Common myeloid progenitor, CD34-positive (primary cell): ENCODE data around the gene SFPQ.
A peak's percentile ranks its signal among the peaks of the same experiment; 100 is the strongest.

Experiments used
- CTCF ChIA-PET: fragments of 350-600 bp; sonication (Branson Sonifier 250); formaldehyde crosslinking; loops from one replicate; lab custom pipeline; 2021; ENCODE audit warnings: antibody characterized with exemption; lab: Charles Lee
- POLR2A ChIA-PET: fragments of 350-600 bp; sonication (Branson Sonifier 250); formaldehyde crosslinking; loops from one replicate; lab custom pipeline; 2021; ENCODE audit warnings: antibody characterized with exemption; lab: Charles Lee
- DNase-seq, 3 donors: peaks; one replicate each; pipeline versions ENCODE4 v3.0.0 to v3.0.0-alpha.2; 2013
- H3K27ac ChIP-seq, 2 experiments: 1 replicate in 1 of 2; 2 replicates in 1 of 2; pipeline ENCODE4 v1.7.0; 2013; ENCODE audit warnings: inconsistent platforms in 2 of 2, low read length in 2 of 2, mild to moderate bottlenecking in 2 of 2, low read depth in 1 of 2, moderate library complexity in 1 of 2; ENCODE audit not compliant: severe bottlenecking in 2 of 2, insufficient read depth in 1 of 2, poor library complexity in 1 of 2
- H3K27me3 ChIP-seq, 5 experiments: replicated peaks in 2 of 5; 1 replicate in 3 of 5; 2 replicates in 2 of 5; pipeline versions ENCODE4 v1.6.1 to v1.7.0; 2013; ENCODE audit warnings: low read length in 4 of 5, mild to moderate bottlenecking in 2 of 5, moderate library complexity in 2 of 5, inconsistent platforms in 1 of 5; ENCODE audit not compliant: insufficient read depth in 5 of 5, control insufficient read depth in 4 of 5
- H3K36me3 ChIP-seq, 4 experiments: 1 replicate in 2 of 4; 2 replicates in 2 of 4; pipeline versions ENCODE4 v1.6.1 to v1.7.0; 2013; ENCODE audit warnings: low read length in 3 of 4, control low read depth in 1 of 4, mild to moderate bottlenecking in 1 of 4; ENCODE audit not compliant: control insufficient read depth in 4 of 4, insufficient read depth in 4 of 4
- H3K4me1 ChIP-seq, 4 experiments: 1 replicate in 3 of 4; 2 replicates in 1 of 4; pipeline versions ENCODE4 v1.6.1 to v1.7.1; 2013; ENCODE audit warnings: low read length in 3 of 4, mild to moderate bottlenecking in 3 of 4, control low read depth in 1 of 4, inconsistent platforms in 1 of 4, moderate library complexity in 1 of 4; ENCODE audit not compliant: control insufficient read depth in 4 of 4, insufficient read depth in 4 of 4; ENCODE audit errors: control extremely low read depth in 1 of 4
- H3K4me3 ChIP-seq, 7 experiments: 1 replicate in 4 of 7; 2 replicates in 3 of 7; pipeline versions ENCODE4 v1.5.1 to v1.7.0; 2013; ENCODE audit warnings: mild to moderate bottlenecking in 7 of 7, low read length in 6 of 7, moderate library complexity in 6 of 7, inconsistent platforms in 2 of 7, low read depth in 2 of 7, control low read depth in 1 of 7; ENCODE audit not compliant: insufficient read depth in 4 of 7, control insufficient read depth in 1 of 7; ENCODE audit errors: extremely low read depth in 1 of 7
- H3K9me3 ChIP-seq, 5 experiments: 1 replicate in 4 of 5; 2 replicates in 1 of 5; pipeline versions ENCODE4 v1.6.1 to v1.7.1; 2013; ENCODE audit warnings: low read length in 4 of 5, mild to moderate bottlenecking in 2 of 5, inconsistent platforms in 1 of 5, low read depth in 1 of 5, moderate library complexity in 1 of 5; ENCODE audit not compliant: control insufficient read depth in 4 of 5, insufficient read depth in 2 of 5; ENCODE audit errors: control extremely low read depth in 1 of 5
- WGBS: methylation state at CpG from one replicate; pipeline ENCODE4 v1.1.5; 2013; ENCODE audit not compliant: insufficient coverage; 5-methylcytosine and 5-hydroxymethylcytosine counted together

Gene SFPQ

DNA sequence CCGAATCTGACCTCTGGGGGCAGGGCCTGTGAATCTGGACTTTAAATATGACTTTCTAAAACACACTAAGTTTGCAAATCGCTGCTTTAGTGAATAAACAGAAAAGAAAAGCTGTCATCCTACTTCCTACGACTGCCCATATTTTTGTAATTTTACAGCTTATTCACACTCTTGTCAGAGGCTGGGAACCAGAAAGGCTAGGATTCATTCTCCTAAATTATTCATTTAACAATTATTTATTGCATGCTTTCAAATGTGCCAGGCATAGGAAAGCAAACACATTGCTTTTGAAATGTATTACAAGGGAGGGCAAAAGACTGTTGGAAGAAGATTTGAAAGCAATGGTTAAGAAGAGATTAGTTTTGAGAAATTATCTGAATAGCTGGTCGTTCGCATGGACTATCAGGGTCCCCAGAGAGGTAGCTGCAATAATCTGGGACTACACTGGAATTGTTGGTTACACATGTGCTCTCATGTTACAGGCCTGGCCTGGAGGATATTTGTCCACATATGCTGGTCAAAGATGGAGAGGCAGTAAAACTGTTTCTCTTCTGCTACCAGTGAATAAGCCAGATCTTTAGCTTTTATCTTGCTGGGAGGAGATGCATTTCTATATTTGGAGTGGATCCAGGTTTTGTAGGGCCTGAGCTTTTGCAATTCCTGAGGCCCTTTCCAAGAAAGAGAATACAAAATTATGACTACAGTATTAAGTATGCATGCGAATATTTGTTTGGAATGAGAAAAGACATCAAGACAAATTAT, 29.6 kb upstream of the SFPQ start:
- DNase-seq: no peak
- no peak overlapping the region for H3K4me3 ChIP-seq
- WGBS: 79% methylated on average over 5 of the region's 6 CpGs
- POLR2A ChIA-PET: interaction anchor here (0.6 kb wide), 1 partner anchor 9 kb away, joined by 3 read pairs; no protein-coding TSS in a partner anchor
- CTCF ChIA-PET: interaction anchor here (0.6 to 1.0 kb wide), 5 partner anchors 10 to 77 kb away, joined by 3 to 4 read pairs (median 3); no protein-coding TSS in a partner anchor
- H3K36me3 ChIP-seq: no peaks in the 10 kb centered on the region
- no peaks in the 10 kb centered on the region for H3K9me3 ChIP-seq
- no peak overlapping the region for H3K27ac ChIP-seq
- H3K4me1 ChIP-seq: no peaks in the 10 kb centered on the region
- no peaks in the 10 kb centered on the region for H3K27me3 ChIP-seq

- peak; percentile 22 to 60 (median 55) for DNase-seq
- ChIA-PET CTCF (interaction anchor here (1.0 kb wide), 2 partner anchors 15 to 47 kb away, joined by 3 read pairs; partner anchors contain the start of gene ZMYM4), POLR2A (no interaction called here)
- WGBS: 40% methylated on average over 2 of the region's 2 CpGs
- Histone ChIP-seq H3K27me3 (no peaks in the 10 kb centered on the region), H3K9me3 (no peaks in the 10 kb centered on the region), H3K4me3 (no peak overlapping the region), H3K4me1 (no peaks in the 10 kb centered on the region), H3K36me3 (no peaks in the 10 kb centered on the region), H3K27ac (no peak overlapping the region)
These were observed 28.0 kb upstream of the SFPQ start for GRCh38 chr1:35220976-35221375.

- ChIA-PET POLR2A (interaction anchor here (0.6 to 0.7 kb wide), 2 partner anchors 305 to 1045 kb away, joined by 4 to 5 read pairs; no protein-coding TSS in a partner anchor), CTCF (interaction anchor here (0.6 kb wide), 1 partner anchor 84 kb away, joined by 3 read pairs; no protein-coding TSS in a partner anchor)
- Histone ChIP-seq H3K27me3 (no peaks in the 10 kb centered on the region), H3K36me3 (no peaks in the 10 kb centered on the region), H3K4me1 (no peaks in the 10 kb centered on the region), H3K4me3 (no peak overlapping the region), H3K9me3 (peaks cover 0 to 2% (median 0%) of the 10 kb centered on the region in 5 experiments), H3K27ac (no peak overlapping the region)
- no peak for DNase-seq
- WGBS: 100% methylated on average over 2 of the region's 3 CpGs
These were observed 22.4 kb upstream of the SFPQ start for GRCh38 chr1:35215346-35215745.

GRCh38 chr1:35211120-35211414, 18.1 kb upstream of the SFPQ start:
- no peak for DNase-seq
- POLR2A ChIA-PET: no interaction called here
- CTCF ChIA-PET: interaction anchor here (0.5 to 1.8 kb wide), 4 partner anchors 9 to 91 kb away, joined by 3 to 4 read pairs (median 4); no protein-coding TSS in a partner anchor
- Histone ChIP-seq H3K4me3 (no peak overlapping the region), H3K36me3 (no peaks in the 10 kb centered on the region), H3K27me3 (no peaks in the 10 kb centered on the region), H3K4me1 (no peaks in the 10 kb centered on the region), H3K27ac (no peak overlapping the region), H3K9me3 (peaks cover 0 to 2% (median 0%) of the 10 kb centered on the region in 5 experiments)
- 100% methylated on average over 1 of the region's 1 CpG for WGBS

GRCh38 chr1:35210321-35211119, 17.6 kb upstream of the SFPQ start:
- POLR2A ChIA-PET: no interaction called here
- Histone ChIP-seq H3K27me3 (no peaks in the 10 kb centered on the region), H3K4me1 (no peaks in the 10 kb centered on the region), H3K9me3 (peaks cover 0 to 2% (median 0%) of the 10 kb centered on the region in 5 experiments), H3K4me3 (no peak overlapping the region), H3K36me3 (no peaks in the 10 kb centered on the region), H3K27ac (no peak overlapping the region)
- DNase-seq: no peak
- CTCF ChIA-PET: interaction anchor here (0.5 to 1.8 kb wide), 4 partner anchors 9 to 91 kb away, joined by 3 to 4 read pairs (median 4); no protein-coding TSS in a partner anchor
- WGBS: 94% methylated on average over 13 of the region's 16 CpGs

GRCh38 chr1:35203295-35203694, 10.3 kb upstream of the SFPQ start:
- no peak for DNase-seq
- no peak overlapping the region for H3K27ac ChIP-seq
- H3K4me3 ChIP-seq: no peak overlapping the region
- WGBS: no CpG with 5 or more reads among the region's 1 CpG
- no peaks in the 10 kb centered on the region for H3K27me3 ChIP-seq
- no peaks in the 10 kb centered on the region for H3K9me3 ChIP-seq
- H3K36me3 ChIP-seq: no peaks in the 10 kb centered on the region
- ChIA-PET POLR2A (no interaction called here), CTCF (interaction anchor here (0.7 to 2.4 kb wide), 5 partner anchors 10 to 122 kb away, joined by 3 to 44 read pairs (median 5); partner anchors contain the start of gene SFPQ)
- peaks cover 0 to 4% (median 2%) of the 10 kb centered on the region in 4 experiments for H3K4me1 ChIP-seq
